ENCODE data around the gene LILRB2.
"Not testable (repeated sequence)": the region's sequence is repeated elsewhere in the genome, so short reads cannot be mapped to it uniquely, and the experiment has no call there.

The LILRB2 gene

DNA sequence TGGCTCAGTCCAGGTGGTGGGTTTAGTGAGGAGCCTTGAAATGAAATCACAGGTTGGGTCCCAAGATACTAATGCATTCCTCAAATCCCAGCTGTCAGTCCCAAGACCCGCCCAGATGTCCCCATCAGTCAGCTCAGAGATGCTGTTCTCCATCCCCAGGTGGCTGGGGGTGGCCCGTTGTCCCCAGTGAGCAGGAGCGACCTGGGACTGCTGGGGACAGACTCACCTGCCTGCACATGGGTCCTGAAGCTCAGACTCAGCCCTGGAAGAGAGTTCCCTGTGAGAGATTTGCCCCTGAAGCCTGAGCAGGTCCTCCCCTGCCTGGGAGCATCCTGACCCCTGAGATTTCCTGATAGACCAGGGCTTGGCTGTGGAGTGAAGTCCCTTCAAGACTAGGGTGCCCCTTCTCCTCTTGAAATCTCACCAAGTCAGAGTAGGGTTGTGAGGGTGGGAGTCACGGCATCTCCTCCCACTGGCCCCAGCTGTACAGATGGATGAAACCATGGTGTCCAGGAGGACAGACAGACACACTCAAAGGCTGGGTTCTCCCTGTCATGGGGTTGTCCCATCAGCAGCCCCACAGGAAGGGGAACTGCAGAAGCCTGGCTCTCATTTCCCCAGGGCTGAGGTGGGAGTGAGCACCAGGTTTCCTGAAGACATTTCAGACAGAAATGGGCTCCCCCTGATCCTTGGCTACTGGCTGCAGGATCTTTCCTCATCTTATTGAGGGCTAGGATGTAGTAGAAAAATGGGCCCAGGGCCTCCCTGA is 17.6 kb upstream of the LILRB2 start:
- Histone ChIP-seq H3K27me3 (ENCODE audit: insufficient read depth, low read length) (no peaks in the 10 kb centered on the region), H3K9ac (ENCODE audit: low read length) (no peak overlapping the region)

DNA sequence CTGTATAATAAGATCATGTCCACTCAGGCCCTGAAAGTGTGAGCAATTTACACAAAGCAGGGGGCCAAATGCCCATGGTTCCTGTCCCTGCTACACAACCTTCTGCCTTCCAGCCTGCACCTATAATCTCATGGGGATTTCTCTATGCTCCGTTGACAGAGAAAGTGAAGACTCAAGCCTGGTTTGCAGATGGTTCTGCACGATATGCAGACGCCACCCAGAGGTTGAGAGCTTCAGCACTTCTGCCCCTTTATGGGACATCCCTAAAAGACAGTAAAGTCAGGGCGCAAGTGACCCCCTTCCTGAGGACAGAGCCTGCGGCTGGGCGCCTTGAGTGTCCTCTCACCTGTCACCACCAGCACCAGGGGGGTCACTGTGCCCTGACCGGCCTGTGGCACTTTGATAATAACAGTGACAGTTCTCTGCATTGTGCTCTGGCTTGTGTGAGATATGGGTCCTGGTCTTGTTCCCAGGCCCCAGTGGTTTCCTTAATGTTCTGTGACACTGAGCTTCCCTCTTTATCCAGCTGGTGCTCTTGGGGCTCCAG is 16.9 kb upstream of the LILRB2 start:
- Histone ChIP-seq H3K4me2 (ENCODE audit: low read length) (no peak overlapping the region), H3K9me2 (ENCODE audit: low read depth, low read length) (no peaks in the 10 kb centered on the region), H3K4me1 (ENCODE audit: insufficient read depth, low read length, severe bottlenecking) (no peaks in the 10 kb centered on the region), H3K36me3 (ENCODE audit: insufficient read depth, low read length) (no peaks in the 10 kb centered on the region), H3K27ac (ENCODE audit: low read depth, low read length, poor library complexity, severe bottlenecking) (no peak overlapping the region), H3K4me3 (ENCODE audit: low read depth, low read length, poor library complexity, severe bottlenecking) (no peak overlapping the region), H3F3A (ENCODE audit: insufficient read depth, low read length) (no peaks in the 10 kb centered on the region), H4K20me1 (ENCODE audit: insufficient read depth, low read length) (no peaks in the 10 kb centered on the region), H3K9me3 (ENCODE audit: low read length) (no peaks in the 10 kb centered on the region), H3K79me2 (ENCODE audit: insufficient read depth, low read length) (no peaks in the 10 kb centered on the region), H3K27me3 (ENCODE audit: insufficient read depth, low read length) (no peaks in the 10 kb centered on the region), H3K9ac (ENCODE audit: low read length) (no peak overlapping the region), H2AFZ (ENCODE audit: low read length) (no peak overlapping the region)
- no peak for TF ChIP-seq EZH2 (IDR thresholded peaks at IDR 0.05; ENCODE audit: borderline replicate concordance, low read length)
- TF ChIP-seq, protein P1, sequence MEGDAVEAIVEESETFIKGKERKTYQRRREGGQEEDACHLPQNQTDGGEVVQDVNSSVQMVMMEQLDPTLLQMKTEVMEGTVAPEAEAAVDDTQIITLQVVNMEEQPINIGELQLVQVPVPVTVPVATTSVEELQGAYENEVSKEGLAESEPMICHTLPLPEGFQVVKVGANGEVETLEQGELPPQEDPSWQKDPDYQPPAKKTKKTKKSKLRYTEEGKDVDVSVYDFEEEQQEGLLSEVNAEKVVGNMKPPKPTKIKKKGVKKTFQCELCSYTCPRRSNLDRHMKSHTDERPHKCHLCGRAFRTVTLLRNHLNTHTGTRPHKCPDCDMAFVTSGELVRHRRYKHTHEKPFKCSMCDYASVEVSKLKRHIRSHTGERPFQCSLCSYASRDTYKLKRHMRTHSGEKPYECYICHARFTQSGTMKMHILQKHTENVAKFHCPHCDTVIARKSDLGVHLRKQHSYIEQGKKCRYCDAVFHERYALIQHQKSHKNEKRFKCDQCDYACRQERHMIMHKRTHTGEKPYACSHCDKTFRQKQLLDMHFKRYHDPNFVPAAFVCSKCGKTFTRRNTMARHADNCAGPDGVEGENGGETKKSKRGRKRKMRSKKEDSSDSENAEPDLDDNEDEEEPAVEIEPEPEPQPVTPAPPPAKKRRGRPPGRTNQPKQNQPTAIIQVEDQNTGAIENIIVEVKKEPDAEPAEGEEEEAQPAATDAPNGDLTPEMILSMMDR (IDR thresholded peaks at IDR 0.05; ENCODE audit: low read length): peak; percentile 30; the same call in 1 of the 2 replicates

More for the DNA sequence above, 17.6 kb upstream of the LILRB2 start:
- Histone ChIP-seq H4K20me1 (ENCODE audit: insufficient read depth, low read length) (no peaks in the 10 kb centered on the region), H3K27ac (ENCODE audit: low read depth, low read length, poor library complexity, severe bottlenecking) (no peak overlapping the region), H3K9me2 (ENCODE audit: low read depth, low read length) (no peaks in the 10 kb centered on the region), H3K9me3 (ENCODE audit: low read length) (no peaks in the 10 kb centered on the region), H3K4me1 (ENCODE audit: insufficient read depth, low read length, severe bottlenecking) (no peaks in the 10 kb centered on the region), H3K79me2 (ENCODE audit: insufficient read depth, low read length) (no peaks in the 10 kb centered on the region), H2AFZ (ENCODE audit: low read length) (no peak overlapping the region), H3K4me3 (ENCODE audit: low read depth, low read length, poor library complexity, severe bottlenecking) (no peak overlapping the region), H3F3A (ENCODE audit: insufficient read depth, low read length) (no peaks in the 10 kb centered on the region), H3K4me2 (ENCODE audit: low read length) (no peak overlapping the region), H3K36me3 (ENCODE audit: insufficient read depth, low read length) (no peaks in the 10 kb centered on the region)
- TF ChIP-seq EZH2 (IDR thresholded peaks at IDR 0.05; ENCODE audit: borderline replicate concordance, low read length): no peak
- TF ChIP-seq, protein P1 (IDR thresholded peaks at IDR 0.05; ENCODE audit: low read length): no peak

DNA sequence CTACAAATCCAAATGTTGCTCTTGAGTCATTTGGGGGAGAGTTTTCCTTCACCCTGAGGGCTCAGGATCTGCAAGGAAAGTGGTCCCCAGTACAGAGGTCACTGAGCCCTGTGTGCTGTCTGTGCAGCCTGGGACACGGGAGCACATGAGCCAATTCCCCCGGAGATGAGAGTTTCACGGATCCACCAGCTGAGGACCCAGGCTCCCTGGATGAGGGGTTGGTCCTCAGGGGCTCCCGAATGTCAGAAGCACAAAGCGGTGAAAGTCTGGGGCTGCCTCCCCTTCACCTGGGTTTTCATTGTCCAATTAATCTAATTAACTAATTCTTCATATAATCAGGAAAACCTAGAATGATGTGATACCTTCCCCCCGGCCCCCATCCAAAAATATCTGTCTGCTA is 13.6 kb upstream of the LILRB2 start:
- Histone ChIP-seq H3K4me2 (ENCODE audit: low read length) (no peak overlapping the region), H3K4me1 (ENCODE audit: insufficient read depth, low read length, severe bottlenecking) (no peaks in the 10 kb centered on the region), H3K36me3 (ENCODE audit: insufficient read depth, low read length) (no peaks in the 10 kb centered on the region), H3K27ac (ENCODE audit: low read depth, low read length, poor library complexity, severe bottlenecking) (no peak overlapping the region), H3F3A (ENCODE audit: insufficient read depth, low read length) (no peaks in the 10 kb centered on the region), H4K20me1 (ENCODE audit: insufficient read depth, low read length) (no peaks in the 10 kb centered on the region), H2AFZ (ENCODE audit: low read length) (no peak overlapping the region), H3K27me3 (ENCODE audit: insufficient read depth, low read length) (no peaks in the 10 kb centered on the region), H3K9ac (ENCODE audit: low read length) (no peak overlapping the region), H3K9me2 (ENCODE audit: low read depth, low read length) (no peaks in the 10 kb centered on the region), H3K4me3 (ENCODE audit: low read depth, low read length, poor library complexity, severe bottlenecking) (no peak overlapping the region), H3K79me2 (ENCODE audit: insufficient read depth, low read length) (no peaks in the 10 kb centered on the region), H3K9me3 (ENCODE audit: low read length) (no peaks in the 10 kb centered on the region)
- TF ChIP-seq, protein P1 (IDR thresholded peaks at IDR 0.05; ENCODE audit: low read length): no peak
- TF ChIP-seq EZH2 (IDR thresholded peaks at IDR 0.05; ENCODE audit: borderline replicate concordance, low read length): no peak

DNA sequence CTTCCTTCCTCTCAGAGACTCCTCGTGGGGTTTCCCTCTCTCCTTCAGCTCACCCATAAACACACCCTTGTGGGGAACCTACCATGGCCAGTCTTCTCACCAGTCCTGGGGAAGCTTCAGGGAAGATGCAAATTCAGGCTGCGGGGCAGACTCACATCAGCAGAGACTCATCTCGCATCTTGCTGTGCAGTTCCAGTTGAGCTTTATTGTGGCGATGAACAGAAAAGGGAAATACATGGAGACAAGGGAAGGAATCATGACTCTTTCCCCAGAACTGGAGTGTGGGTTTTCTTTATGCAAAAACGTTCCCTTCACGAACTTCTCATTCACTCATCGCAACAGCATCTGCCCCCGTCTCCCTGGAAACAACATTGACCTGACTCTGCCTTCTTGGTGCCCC is 8.2 kb upstream of the LILRB2 start:
- H2AFZ ChIP-seq (ENCODE audit: low read length); H3K79me2 ChIP-seq (ENCODE audit: insufficient read depth, low read length); H3K9me3 ChIP-seq (ENCODE audit: low read length); H3K4me1 ChIP-seq (ENCODE audit: insufficient read depth, low read length, severe bottlenecking); H3F3A ChIP-seq (ENCODE audit: insufficient read depth, low read length); H3K9ac ChIP-seq (ENCODE audit: low read length); H3K9me2 ChIP-seq (ENCODE audit: low read depth, low read length); H3K4me3 ChIP-seq (ENCODE audit: low read depth, low read length, poor library complexity, severe bottlenecking); H3K27ac ChIP-seq (ENCODE audit: low read depth, low read length, poor library complexity, severe bottlenecking); H4K20me1 ChIP-seq (ENCODE audit: insufficient read depth, low read length); H3K27me3 ChIP-seq (ENCODE audit: insufficient read depth, low read length); H3K4me2 ChIP-seq (ENCODE audit: low read length); H3K36me3 ChIP-seq (ENCODE audit: insufficient read depth, low read length): not testable (repeated sequence)

Data from OCI-LY1 (cell line).